Prostate gland (tissue), 2 donors: ENCODE results near the gene CARNS1. TPM values are rescaled to one million over a fixed set of nuclear protein-coding genes. Genes with fewer than 3 reads are reported as not detected.

Source experiments
- DNase-seq: peaks from one replicate; pipeline ENCODE4 v3.0.0-alpha.2; 2019; ENCODE audit warnings: low spot score
- H3K27ac ChIP-seq, 2 donors: fragments of 200-600 bp; sonication (generic); 2 replicates each; pipeline ENCODE4 v1.5.1; 2017 to 2019
- H3K27me3 ChIP-seq: fragments of 200-600 bp; sonication (generic); replicated peaks from 2 replicates; pipeline ENCODE4 v1.5.1; 2019; ENCODE audit not compliant: insufficient read depth
- H3K36me3 ChIP-seq, 2 donors: fragments of 200-600 bp; sonication (generic); 1 replicate in 1 of 2; 2 replicates in 1 of 2; pipeline versions ENCODE4 v1.5.1 to v1.8.1; 2017 to 2019
- H3K4me1 ChIP-seq: fragments of 200-600 bp; sonication (generic); replicated peaks from 2 replicates; pipeline ENCODE4 v1.5.1; 2019
- H3K4me3 ChIP-seq, 2 donors: fragments of 200-600 bp; sonication (generic); 2 replicates each; pipeline ENCODE4 v1.5.1; 2017 to 2019
- H3K9me3 ChIP-seq: fragments of 200-600 bp; sonication (generic); 2 replicates; pipeline ENCODE4 v1.5.1; 2017
- POLR2A ChIP-seq: fragments of 450-650 bp; IDR thresholded peaks from one replicate; pipeline ENCODE4 v1.6.1; 2016; ENCODE audit warnings: antibody characterized with exemption, mild to moderate bottlenecking
- POLR2AphosphoS5 ChIP-seq: sonication (generic); formaldehyde crosslinking; IDR thresholded peaks from one replicate; pipeline ENCODE4 v1.6.1; 2017; ENCODE audit warnings: antibody characterized with exemption
- WGBS: methylation state at CpG from one replicate; pipeline ENCODE4 v1.1.5; 2018; 5-methylcytosine and 5-hydroxymethylcytosine counted together
- intact Hi-C: fragments of 100-400 bp; cut with DNase I; formaldehyde crosslinking; loops from one replicate; pipeline ENCODE4 v1.14.2; 2022
- total RNA-seq, 2 donors: library from RNA; depleted of rRNA; stranded (reverse); fragments of >200 nt; gene quantifications; one replicate each; pipeline ENCODE4 v1.1.0, GENCODE V29; 2016
- TF ChIP-seq, protein P1 (sequence below), 4 experiments: fragments of 200-600 bp in 2 of 4; fragments of 450-650 bp in 2 of 4; sonication (generic) in 2 of 4; IDR thresholded peaks; 1 replicate in 3 of 4; 2 replicates in 1 of 4; pipeline ENCODE4 v1.5.1; 2016 to 2019; ENCODE audit warnings: antibody characterized with exemption in 4 of 4, mild to moderate bottlenecking in 2 of 4, moderate library complexity in 2 of 4

CARNS1 gene
- total RNA-seq, 2 donors from 2014 or later = 0.91 to 1.0 TPM

DNA sequence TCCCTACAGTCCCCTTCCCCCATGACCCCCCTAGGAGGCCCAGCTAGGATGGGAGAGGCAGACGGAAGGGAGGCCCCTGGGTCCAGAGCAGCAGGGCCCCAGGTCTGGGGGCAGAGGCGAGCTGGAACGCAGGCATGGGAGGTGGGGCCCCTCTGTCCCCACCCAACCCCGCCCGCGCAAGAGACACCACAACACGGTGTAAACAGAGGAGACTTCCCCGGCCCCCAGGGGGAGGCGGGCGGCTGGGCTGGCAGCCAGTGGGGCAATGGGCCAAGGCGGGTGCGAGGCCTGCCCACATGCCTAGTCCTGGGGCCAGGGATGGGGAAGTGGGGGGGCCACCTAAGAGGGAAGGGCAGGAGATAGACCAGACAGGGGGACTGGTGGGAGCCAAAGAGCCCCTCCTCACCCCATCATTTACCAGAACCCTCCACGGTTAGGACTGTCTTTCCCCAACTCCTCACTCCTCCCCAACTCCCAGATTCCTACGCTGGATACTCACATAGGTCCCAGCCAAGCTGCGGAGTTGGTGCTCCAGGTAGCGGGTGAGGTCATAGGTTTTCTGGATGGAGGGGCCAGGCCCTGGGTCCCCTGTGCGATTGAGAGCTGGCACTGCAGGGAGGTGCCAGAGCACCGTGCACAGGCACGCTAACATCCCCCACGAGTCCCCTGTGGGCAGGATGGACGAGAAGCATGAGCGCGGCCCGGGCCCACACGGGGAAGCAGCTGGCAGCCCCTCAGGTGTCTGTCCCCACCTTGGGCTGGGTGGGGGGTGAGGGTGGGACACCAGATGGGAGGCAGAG, 48.3 kb upstream of the CARNS1 start:
- 33% methylated on average over 14 of the region's 25 CpGs for WGBS

DNA sequence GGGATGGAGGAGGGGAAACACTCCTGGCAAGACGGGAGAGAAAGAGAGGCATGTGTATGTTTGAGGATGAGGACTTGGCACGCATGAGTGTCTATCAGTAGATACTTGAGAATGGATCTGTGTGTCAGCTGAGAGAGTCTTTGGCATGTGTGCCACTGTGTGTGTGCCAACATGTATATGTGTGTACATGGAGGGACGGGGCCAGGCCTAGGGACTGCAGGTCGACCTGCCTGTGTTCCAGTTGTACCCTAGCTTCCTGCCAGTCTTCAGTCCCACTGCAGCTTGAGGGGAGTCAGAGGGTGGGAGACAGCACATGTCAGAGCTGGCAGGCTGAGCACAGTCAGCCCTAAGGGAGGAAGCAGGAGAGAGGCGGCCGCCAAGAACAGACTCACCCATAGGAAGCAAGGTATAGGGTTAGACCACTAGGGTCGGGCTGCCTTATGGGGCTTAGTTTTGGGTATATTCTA, 47.7 kb upstream of the CARNS1 start:
- Histone ChIP-seq H3K4me3 (no peak overlapping the region), H3K4me1 (peaks cover 26% of the 10 kb centered on the region), H3K36me3 (no peaks in the 10 kb centered on the region), H3K9me3 (no peaks in the 10 kb centered on the region), H3K27me3 (no peaks in the 10 kb centered on the region), H3K27ac (peak overlapping the region in 1 of 2 donors; percentile 32)
- no peak for DNase-seq
- TF ChIP-seq POLR2A (no peak), POLR2AphosphoS5 (no peak)
- TF ChIP-seq, protein P1, sequence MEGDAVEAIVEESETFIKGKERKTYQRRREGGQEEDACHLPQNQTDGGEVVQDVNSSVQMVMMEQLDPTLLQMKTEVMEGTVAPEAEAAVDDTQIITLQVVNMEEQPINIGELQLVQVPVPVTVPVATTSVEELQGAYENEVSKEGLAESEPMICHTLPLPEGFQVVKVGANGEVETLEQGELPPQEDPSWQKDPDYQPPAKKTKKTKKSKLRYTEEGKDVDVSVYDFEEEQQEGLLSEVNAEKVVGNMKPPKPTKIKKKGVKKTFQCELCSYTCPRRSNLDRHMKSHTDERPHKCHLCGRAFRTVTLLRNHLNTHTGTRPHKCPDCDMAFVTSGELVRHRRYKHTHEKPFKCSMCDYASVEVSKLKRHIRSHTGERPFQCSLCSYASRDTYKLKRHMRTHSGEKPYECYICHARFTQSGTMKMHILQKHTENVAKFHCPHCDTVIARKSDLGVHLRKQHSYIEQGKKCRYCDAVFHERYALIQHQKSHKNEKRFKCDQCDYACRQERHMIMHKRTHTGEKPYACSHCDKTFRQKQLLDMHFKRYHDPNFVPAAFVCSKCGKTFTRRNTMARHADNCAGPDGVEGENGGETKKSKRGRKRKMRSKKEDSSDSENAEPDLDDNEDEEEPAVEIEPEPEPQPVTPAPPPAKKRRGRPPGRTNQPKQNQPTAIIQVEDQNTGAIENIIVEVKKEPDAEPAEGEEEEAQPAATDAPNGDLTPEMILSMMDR (IDR thresholded peaks at IDR 0.05) = no peak
- intact Hi-C loops = no loop called here
- WGBS = 54% methylated on average over 7 of the region's 7 CpGs

More for the DNA sequence above, 48.3 kb upstream of the CARNS1 start:
- DNase-seq = no peak
- no peaks in the 10 kb centered on the region for H3K36me3 ChIP-seq
- H3K4me1 ChIP-seq = peaks cover 24% of the 10 kb centered on the region
- peak overlapping the region; percentile 27 to 32 for H3K27ac ChIP-seq
- H3K9me3 ChIP-seq = no peaks in the 10 kb centered on the region
- intact Hi-C loops = no loop called here
- TF ChIP-seq, protein P1 (IDR thresholded peaks at IDR 0.05) = no peak
- TF ChIP-seq POLR2A (no peak), POLR2AphosphoS5 (no peak)
- no peaks in the 10 kb centered on the region for H3K27me3 ChIP-seq
- no peak overlapping the region for H3K4me3 ChIP-seq

DNA sequence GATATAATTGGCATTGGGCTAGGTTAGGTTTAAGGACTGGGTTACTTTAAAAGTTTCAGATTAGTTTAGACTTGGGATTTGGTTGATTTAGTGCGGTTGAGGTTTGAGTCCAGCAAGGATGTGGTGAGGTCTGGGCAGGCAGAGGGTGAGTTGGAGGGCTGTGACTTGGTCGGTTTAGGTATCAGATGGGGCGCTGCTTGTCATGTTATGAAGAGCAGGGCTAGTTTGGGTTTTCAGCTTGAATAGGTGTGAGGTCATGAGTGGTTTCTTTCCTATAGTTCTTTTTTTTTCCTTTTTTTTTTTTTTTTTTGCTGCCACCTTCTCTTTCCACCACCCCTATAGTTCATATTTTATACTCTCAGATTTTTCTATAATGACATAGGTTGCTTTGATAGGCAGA, 46.9 kb upstream of the CARNS1 start:
- no peaks in the 10 kb centered on the region for H3K9me3 ChIP-seq
- peaks cover 26% of the 10 kb centered on the region for H3K4me1 ChIP-seq
- TF ChIP-seq, protein P1 (IDR thresholded peaks at IDR 0.05) = no peak
- TF ChIP-seq POLR2A (no peak), POLR2AphosphoS5 (no peak)
- no peak for DNase-seq
- WGBS = 88% methylated on average over 3 of the region's 3 CpGs
- intact Hi-C loops = no loop called here
- no peak overlapping the region for H3K4me3 ChIP-seq
- no peak overlapping the region for H3K27ac ChIP-seq
- H3K36me3 ChIP-seq = no peaks in the 10 kb centered on the region
- H3K27me3 ChIP-seq = no peaks in the 10 kb centered on the region

DNA sequence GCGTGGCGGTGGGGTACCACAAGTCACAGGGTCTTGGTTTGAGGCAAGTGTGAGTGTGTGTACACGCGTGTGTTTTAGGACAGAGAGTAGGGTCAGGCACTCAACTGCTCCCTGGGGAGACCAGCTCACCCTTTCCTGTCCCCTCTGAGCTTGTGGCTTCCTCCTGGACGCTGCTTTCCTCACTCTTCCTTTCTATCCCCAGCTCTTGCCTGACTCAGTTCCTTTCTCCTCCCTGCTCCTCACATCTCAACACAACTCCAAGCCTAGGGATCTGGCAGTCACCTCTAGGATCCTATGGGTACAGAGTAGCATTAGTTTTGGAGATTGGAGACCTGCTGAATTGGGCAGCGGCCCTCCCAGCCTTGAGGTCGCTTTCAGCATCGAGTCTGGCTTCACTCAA, 46.2 kb upstream of the CARNS1 start:
- H3K27ac ChIP-seq = peak overlapping the region in 1 of 2 donors; percentile 56
- intact Hi-C loops = no loop called here
- TF ChIP-seq, protein P1 (IDR thresholded peaks at IDR 0.05) = no peak
- no peak for TF ChIP-seq POLR2AphosphoS5
- no peak for TF ChIP-seq POLR2A
- no peak overlapping the region for H3K4me3 ChIP-seq
- no peaks in the 10 kb centered on the region for H3K36me3 ChIP-seq
- H3K9me3 ChIP-seq = no peaks in the 10 kb centered on the region
- H3K27me3 ChIP-seq = no peaks in the 10 kb centered on the region
- 92% methylated on average over 8 of the region's 8 CpGs for WGBS
- H3K4me1 ChIP-seq = peaks cover 30% of the 10 kb centered on the region
- no peak for DNase-seq

DNA sequence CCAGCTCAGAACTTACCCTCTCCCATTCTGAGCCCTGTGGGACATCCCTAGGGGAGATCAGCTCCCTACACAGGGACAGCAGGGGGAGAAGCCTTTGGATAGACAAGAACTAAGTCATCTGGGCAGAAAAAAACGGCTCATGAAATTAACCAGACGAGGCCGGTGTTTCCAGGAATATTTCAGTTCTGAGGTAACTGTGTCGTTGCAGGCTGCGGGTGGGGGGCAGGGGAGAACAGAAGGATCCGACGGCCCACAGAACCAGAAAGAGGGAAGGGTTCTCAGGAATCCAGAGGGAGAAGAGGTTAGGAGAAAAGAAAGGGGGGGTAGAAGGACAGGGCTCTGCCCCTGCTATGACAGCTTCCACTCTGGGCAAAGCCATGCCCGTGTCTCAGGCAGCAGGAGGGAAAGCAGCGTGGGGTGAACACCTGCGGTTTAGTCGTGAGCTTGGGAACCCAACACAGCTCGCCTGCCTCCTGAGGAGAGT, 45.6 kb upstream of the CARNS1 start:
- no peaks in the 10 kb centered on the region for H3K9me3 ChIP-seq
- intact Hi-C loops = no loop called here
- no peaks in the 10 kb centered on the region for H3K36me3 ChIP-seq
- H3K27me3 ChIP-seq = no peaks in the 10 kb centered on the region
- H3K27ac ChIP-seq = peak overlapping the region; percentile 54 to 56
- peaks cover 30% of the 10 kb centered on the region for H3K4me1 ChIP-seq
- no peak for DNase-seq
- 35% methylated on average over 12 of the region's 12 CpGs for WGBS
- H3K4me3 ChIP-seq = no peak overlapping the region
- TF ChIP-seq, protein P1 (IDR thresholded peaks at IDR 0.05) = no peak
- TF ChIP-seq POLR2A = no peak
- TF ChIP-seq POLR2AphosphoS5 = no peak
